Large intestine (tissue), 3 donors: ENCODE data around the gene SPRR4. TPM values are rescaled to one million over a fixed set of nuclear protein-coding genes. Genes with fewer than 3 reads are reported as not detected.

ENCODE experiments used
- DNase-seq, 2 donors: peaks; one replicate each; pipeline versions ENCODE4 v3.0.0 to v3.0.0-alpha.2; 2013
- H3K27ac ChIP-seq: one replicate; pipeline ENCODE4 v1.5.1; 2013; ENCODE audit warnings: low read length
- H3K27me3 ChIP-seq: 2 replicates; pipeline ENCODE4 v1.6.1; 2013; ENCODE audit warnings: low read length; ENCODE audit not compliant: control insufficient read depth, insufficient read depth
- H3K36me3 ChIP-seq: 2 replicates; pipeline ENCODE4 v1.6.1; 2013; ENCODE audit warnings: low read length; ENCODE audit not compliant: control insufficient read depth, insufficient read depth
- H3K4me1 ChIP-seq: one replicate; pipeline ENCODE4 v1.6.1; 2013; ENCODE audit warnings: low read length; ENCODE audit not compliant: control insufficient read depth, insufficient read depth
- H3K4me3 ChIP-seq: one replicate; pipeline ENCODE4 v1.5.1; 2013; ENCODE audit warnings: low read length
- H3K9me3 ChIP-seq: one replicate; pipeline ENCODE4 v1.6.1; 2013; ENCODE audit warnings: mild to moderate bottlenecking, low read depth, low read length, moderate library complexity; ENCODE audit not compliant: control insufficient read depth
- WGBS: methylation state at CpG from one replicate; pipeline ENCODE4 v1.1.5; 2013; ENCODE audit warnings: low lambda C conversion rate; ENCODE audit not compliant: insufficient coverage; 5-methylcytosine and 5-hydroxymethylcytosine counted together
- polyA plus RNA-seq: library from polyadenylated mRNA; unstranded; fragments of 120-200 nt; gene quantifications from one replicate; pipeline ENCODE4 v1.2.1, GENCODE V29; 2013

Gene SPRR4
- polyA plus RNA-seq, 1 donor: not detected

GRCh38 chr1:152946651-152947256 lies 23.7 kb upstream of the SPRR4 start, which contains the start of gene SPRR5:
SPRR5 (plus strand) TSS chr1:152947206; CDS start chr1:152948555, 1,349 bp downstream.
- Histone ChIP-seq H3K27me3 (peaks cover 3% of the 10 kb centered on the region), H3K36me3 (no peaks in the 10 kb centered on the region), H3K9me3 (no peaks in the 10 kb centered on the region), H3K4me1 (no peaks in the 10 kb centered on the region), H3K4me3 (no peak within 1 kb of the TSS), H3K27ac (no peak within 1 kb of the TSS)
- DNase-seq: no peak
- WGBS: no CpG with 5 or more reads among the region's 4 CpGs

DNA sequence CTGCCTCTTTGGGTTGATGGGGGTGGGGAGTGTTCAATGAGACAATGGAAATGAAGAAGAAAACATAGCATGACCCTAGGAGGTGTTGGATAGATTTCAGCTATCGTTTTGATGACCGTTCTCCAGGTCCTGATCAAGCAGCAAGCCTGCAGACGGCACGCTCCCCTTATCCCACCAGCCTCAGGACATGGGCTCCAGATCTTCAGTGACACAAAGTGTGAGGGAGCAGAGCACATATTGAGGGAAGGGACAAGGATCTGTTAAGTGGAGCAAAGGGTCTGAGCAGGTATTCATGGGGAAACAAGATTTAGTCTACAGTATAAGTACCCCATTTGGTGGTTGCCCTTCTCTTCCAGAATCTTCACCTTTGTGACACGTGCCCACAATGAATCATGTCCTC lies 18.7 kb upstream of the SPRR4 start:
- Histone ChIP-seq H3K27me3 (peaks cover 3% of the 10 kb centered on the region), H3K4me3 (no peak overlapping the region)
- WGBS: no CpG with 5 or more reads among the region's 5 CpGs

GRCh38 chr1:152953761-152954160 lies 16.7 kb upstream of the SPRR4 start:
- H3K27me3 ChIP-seq: peaks cover 3% of the 10 kb centered on the region
- no peaks in the 10 kb centered on the region for H3K4me1 ChIP-seq
- H3K36me3 ChIP-seq: no peaks in the 10 kb centered on the region
- no peak for DNase-seq
- H3K9me3 ChIP-seq: no peaks in the 10 kb centered on the region
- no CpG with 5 or more reads among the region's 7 CpGs for WGBS
- no peak overlapping the region for H3K4me3 ChIP-seq
- H3K27ac ChIP-seq: no peak overlapping the region

More for the DNA sequence above, 18.7 kb upstream of the SPRR4 start:
- H3K36me3 ChIP-seq: no peaks in the 10 kb centered on the region
- H3K9me3 ChIP-seq: no peaks in the 10 kb centered on the region
- no peaks in the 10 kb centered on the region for H3K4me1 ChIP-seq
- H3K27ac ChIP-seq: no peak overlapping the region
- no peak for DNase-seq

DNA sequence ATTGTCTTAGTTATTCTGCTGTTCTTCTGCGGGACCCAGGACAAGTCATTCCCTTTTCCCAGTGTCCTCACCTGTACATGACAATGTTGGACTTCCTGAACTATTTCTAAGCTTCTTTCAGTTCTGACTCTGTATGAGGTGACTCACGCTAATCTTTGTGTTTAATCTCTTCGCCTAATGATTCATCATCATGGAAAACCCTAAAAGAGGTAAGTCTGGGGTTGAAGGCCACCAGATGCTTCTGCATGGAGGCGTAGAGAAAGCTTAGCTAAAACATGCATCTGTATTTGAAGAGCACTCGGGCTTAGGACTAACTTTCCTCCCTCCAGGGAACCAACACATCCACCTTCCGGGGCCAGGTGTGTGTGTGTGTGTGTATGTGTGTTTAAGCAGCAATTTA lies 16.0 kb upstream of the SPRR4 start:
- no peak overlapping the region for H3K27ac ChIP-seq
- no peaks in the 10 kb centered on the region for H3K9me3 ChIP-seq
- no peaks in the 10 kb centered on the region for H3K36me3 ChIP-seq
- H3K4me3 ChIP-seq: no peak overlapping the region
- no peaks in the 10 kb centered on the region for H3K4me1 ChIP-seq
- no peak for DNase-seq
- H3K27me3 ChIP-seq: peaks cover 3% of the 10 kb centered on the region
- no CpG with 5 or more reads among the region's 6 CpGs for WGBS

DNA sequence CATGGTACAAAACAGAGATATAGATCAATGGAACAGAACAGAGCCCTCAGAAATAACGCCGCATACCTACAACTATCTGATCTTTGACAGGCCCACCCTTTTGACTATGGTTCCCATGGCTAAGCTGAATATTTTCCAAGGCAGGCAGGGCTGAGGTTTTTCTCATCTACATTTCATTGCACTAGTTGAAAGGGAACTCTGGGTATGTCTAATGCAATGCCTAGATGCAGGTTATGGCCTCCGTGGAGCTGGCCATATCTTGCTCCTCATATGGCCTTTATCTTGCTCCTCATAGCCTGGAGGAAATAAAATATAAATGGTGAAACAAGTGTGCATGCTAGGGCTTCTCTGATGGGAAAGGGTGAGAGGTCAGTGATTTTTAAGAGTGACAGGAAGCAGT lies 12.9 kb upstream of the SPRR4 start:
- Histone ChIP-seq H3K36me3 (no peaks in the 10 kb centered on the region), H3K4me3 (no peak overlapping the region), H3K4me1 (no peaks in the 10 kb centered on the region), H3K9me3 (no peaks in the 10 kb centered on the region), H3K27ac (no peak overlapping the region), H3K27me3 (no peaks in the 10 kb centered on the region)
- no CpG with 5 or more reads among the region's 3 CpGs for WGBS
- DNase-seq: no peak

- Histone ChIP-seq H3K27me3 (no peaks in the 10 kb centered on the region), H3K4me3 (no peak overlapping the region), H3K36me3 (no peaks in the 10 kb centered on the region), H3K27ac (no peak overlapping the region), H3K4me1 (no peaks in the 10 kb centered on the region), H3K9me3 (no peaks in the 10 kb centered on the region)
- no peak for DNase-seq
- WGBS: no CpG with 5 or more reads among the region's 3 CpGs
These were observed 11.2 kb upstream of the SPRR4 start for GRCh38 chr1:152959273-152959672.

GRCh38 chr1:152959801-152960451 lies 10.5 kb upstream of the SPRR4 start:
- WGBS: no CpG with 5 or more reads among the region's 10 CpGs
- no peak for DNase-seq
- Histone ChIP-seq H3K4me1 (no peaks in the 10 kb centered on the region), H3K27me3 (no peaks in the 10 kb centered on the region), H3K9me3 (no peaks in the 10 kb centered on the region), H3K4me3 (no peak overlapping the region), H3K36me3 (no peaks in the 10 kb centered on the region), H3K27ac (no peak overlapping the region)

- no peak for DNase-seq
- no CpG with 5 or more reads among the region's 10 CpGs for WGBS
- Histone ChIP-seq H3K4me1 (no peaks in the 10 kb centered on the region), H3K4me3 (no peak overlapping the region), H3K27ac (no peak overlapping the region), H3K36me3 (no peaks in the 10 kb centered on the region), H3K27me3 (no peaks in the 10 kb centered on the region), H3K9me3 (no peaks in the 10 kb centered on the region)
These were observed 9.9 kb upstream of the SPRR4 start for GRCh38 chr1:152960452-152961044.

- no CpG with 5 or more reads among the region's 7 CpGs for WGBS
These were observed 9.1 kb upstream of the SPRR4 start for GRCh38 chr1:152961226-152961891.

GRCh38 chr1:152962876-152963415 lies 7.5 kb upstream of the SPRR4 start:
- H3K36me3 ChIP-seq: no peaks in the 10 kb centered on the region
- no peak overlapping the region for H3K27ac ChIP-seq
- no CpG with 5 or more reads among the region's 2 CpGs for WGBS
- no peaks in the 10 kb centered on the region for H3K27me3 ChIP-seq
- no peaks in the 10 kb centered on the region for H3K9me3 ChIP-seq
- DNase-seq: no peak
- H3K4me3 ChIP-seq: no peak overlapping the region
- H3K4me1 ChIP-seq: peaks cover 4% of the 10 kb centered on the region

More at GRCh38 chr1:152961226-152961891, 9.1 kb upstream of the SPRR4 start:
- Histone ChIP-seq H3K9me3 (no peaks in the 10 kb centered on the region), H3K4me1 (no peaks in the 10 kb centered on the region), H3K27me3 (no peaks in the 10 kb centered on the region), H3K27ac (no peak overlapping the region), H3K4me3 (no peak overlapping the region), H3K36me3 (no peaks in the 10 kb centered on the region)
- DNase-seq: no peak
